ENCODE results near the gene MRPS9.

The MRPS9 gene

GRCh38 chr2:105078906-105079495, 41.1 kb downstream of the MRPS9 start:
- Histone ChIP-seq H3K36me3 (no peaks in the 10 kb centered on the region), H3K4me3 (ENCODE audit: low read depth in 1 of 2, low read length in 1 of 2) (no peak overlapping the region), H3K9me3 (no peaks in the 10 kb centered on the region), H3K27me3 (no peaks in the 10 kb centered on the region), H3K27ac (no peak overlapping the region), H3K4me1 (ENCODE audit: control insufficient read depth in 1 of 2, insufficient read depth in 1 of 2, low read depth in 1 of 2, low read length in 1 of 2) (no peaks in the 10 kb centered on the region)
- no peak for TF ChIP-seq CTCF (IDR thresholded peaks at IDR 0.05)

- no peak overlapping the region for H3K27ac ChIP-seq
- no peaks in the 10 kb centered on the region for H3K4me1 ChIP-seq (ENCODE audit: control insufficient read depth in 1 of 2, insufficient read depth in 1 of 2, low read depth in 1 of 2, low read length in 1 of 2)
- no peaks in the 10 kb centered on the region for H3K27me3 ChIP-seq
- H3K9me3 ChIP-seq, result no peaks in the 10 kb centered on the region
- TF ChIP-seq CTCF (IDR thresholded peaks at IDR 0.05), result no peak
- no peak overlapping the region for H3K4me3 ChIP-seq (ENCODE audit: low read depth in 1 of 2, low read length in 1 of 2)
- no peaks in the 10 kb centered on the region for H3K36me3 ChIP-seq
Observed at GRCh38 chr2:105080461-105080860, 42.6 kb downstream of the MRPS9 start.

GRCh38 chr2:105081006-105081601, 43.2 kb downstream of the MRPS9 start:
- Histone ChIP-seq H3K27me3 (no peaks in the 10 kb centered on the region), H3K4me1 (ENCODE audit: control insufficient read depth in 1 of 2, insufficient read depth in 1 of 2, low read depth in 1 of 2, low read length in 1 of 2) (no peaks in the 10 kb centered on the region), H3K4me3 (ENCODE audit: low read depth in 1 of 2, low read length in 1 of 2) (no peak overlapping the region), H3K9me3 (no peaks in the 10 kb centered on the region), H3K36me3 (no peaks in the 10 kb centered on the region), H3K27ac (no peak overlapping the region)
- TF ChIP-seq CTCF (IDR thresholded peaks at IDR 0.05), result no peak

- Histone ChIP-seq H3K9me3 (no peaks in the 10 kb centered on the region), H3K4me1 (ENCODE audit: control insufficient read depth in 1 of 2, insufficient read depth in 1 of 2, low read depth in 1 of 2, low read length in 1 of 2) (no peaks in the 10 kb centered on the region), H3K36me3 (no peaks in the 10 kb centered on the region), H3K27ac (no peak overlapping the region), H3K4me3 (ENCODE audit: low read depth in 1 of 2, low read length in 1 of 2) (no peak overlapping the region), H3K27me3 (no peaks in the 10 kb centered on the region)
- no peak for TF ChIP-seq CTCF (IDR thresholded peaks at IDR 0.05)
Observed at GRCh38 chr2:105082107-105082506, 44.2 kb downstream of the MRPS9 start.

GRCh38 chr2:105085525-105085924, 47.7 kb downstream of the MRPS9 start:
- Histone ChIP-seq H3K27me3 (no peaks in the 10 kb centered on the region), H3K4me3 (ENCODE audit: low read depth in 1 of 2, low read length in 1 of 2) (no peak overlapping the region), H3K27ac (no peak overlapping the region), H3K36me3 (no peaks in the 10 kb centered on the region), H3K4me1 (ENCODE audit: control insufficient read depth in 1 of 2, insufficient read depth in 1 of 2, low read depth in 1 of 2, low read length in 1 of 2) (no peaks in the 10 kb centered on the region), H3K9me3 (no peaks in the 10 kb centered on the region)
- no peak for TF ChIP-seq CTCF (IDR thresholded peaks at IDR 0.05)
